Erythroblast (primary cell): ENCODE measurements around the gene NFIA.

Experiments
- GATA1 ChIP-seq: IDR thresholded peaks from 2 replicates; pipeline ENCODE4 v1.6.1; 2011; ENCODE audit warnings: low read depth, mild to moderate bottlenecking, control low read depth, low read length, moderate library complexity
- POLR2A ChIP-seq: IDR thresholded peaks from 2 replicates; pipeline ENCODE4 v1.6.1; 2011; ENCODE audit warnings: mild to moderate bottlenecking, low read length

DNA sequence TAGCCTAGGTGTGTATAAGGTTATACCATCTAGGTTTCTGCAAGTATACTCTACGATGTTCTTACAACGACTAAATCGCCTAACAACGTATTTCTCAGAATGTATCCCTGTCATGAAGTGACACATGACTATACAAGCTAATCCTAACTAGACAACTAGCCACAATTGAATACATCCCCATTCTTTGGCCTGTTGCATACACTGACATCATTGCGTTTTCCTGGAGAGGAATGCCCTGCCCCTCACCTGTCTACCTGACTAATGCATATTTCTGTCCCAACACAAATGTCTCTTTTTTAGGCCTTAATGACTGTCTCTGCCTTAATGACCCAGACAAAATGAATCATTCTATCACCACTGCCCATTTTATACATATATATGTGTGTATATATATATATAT is 8.5 kb upstream of the NFIA start:
- TF ChIP-seq POLR2A (no peak), GATA1 (no peak)
